Measurements from ENCODE around the gene ACOT13.
"Not testable (repeated sequence)": the region's sequence is repeated elsewhere in the genome, so short reads cannot be mapped to it uniquely, and the experiment has no call there.

Gene ACOT13

GRCh38 chr6:24663189-24663588 is 3.7 kb upstream of the ACOT13 start:
- DNase-seq, result no peak

- DNase-seq, result no peak
Observed at GRCh38 chr6:24664046-24664987, 2.6 kb upstream of the ACOT13 start.

GRCh38 chr6:24666097-24666640 is 708 bp upstream of the ACOT13 start:
- no peak for DNase-seq

- DNase-seq, result no peak
Observed at GRCh38 chr6:24667378-24667803, 514 bp downstream of the ACOT13 start.

GRCh38 chr6:24668066-24668996 is 1.5 kb downstream of the ACOT13 start:
- not testable (repeated sequence) for DNase-seq

- DNase-seq, result no peak
Observed at GRCh38 chr6:24668997-24669361, 2.1 kb downstream of the ACOT13 start.

GRCh38 chr6:24670492-24670891 is 3.6 kb downstream of the ACOT13 start:
- DNase-seq, result not testable (repeated sequence)

- not testable (repeated sequence) for DNase-seq
Observed at GRCh38 chr6:24671077-24671476, 4.2 kb downstream of the ACOT13 start.

GRCh38 chr6:24672620-24673182 is 5.8 kb downstream of the ACOT13 start:
- no peak for DNase-seq

GRCh38 chr6:24673625-24674024 is 6.7 kb downstream of the ACOT13 start:
- DNase-seq, result no peak

- not testable (repeated sequence) for DNase-seq
Observed at GRCh38 chr6:24678792-24679352, 12.0 kb downstream of the ACOT13 start.

GRCh38 chr6:24680582-24680981 is 13.7 kb downstream of the ACOT13 start:
- DNase-seq, result no peak

- DNase-seq, result no peak
Observed at GRCh38 chr6:24683297-24684296, 16.7 kb downstream of the ACOT13 start.

- no peak for DNase-seq
Observed at GRCh38 chr6:24686408-24686807, 19.5 kb downstream of the ACOT13 start.

- no peak for DNase-seq
Observed at GRCh38 chr6:24686946-24687345, 20.1 kb downstream of the ACOT13 start.

GRCh38 chr6:24689964-24690363 is 23.1 kb downstream of the ACOT13 start:
- no peak for DNase-seq

GRCh38 chr6:24690593-24690992 is 23.7 kb downstream of the ACOT13 start:
- no peak for DNase-seq

GRCh38 chr6:24691550-24691949 is 24.7 kb downstream of the ACOT13 start:
- no peak for DNase-seq

- no peak for DNase-seq
Observed at GRCh38 chr6:24692003-24692402, 25.1 kb downstream of the ACOT13 start.

- DNase-seq, result no peak
Observed at GRCh38 chr6:24692415-24692814, 25.5 kb downstream of the ACOT13 start.
